ENCODE measurements around the gene KCNJ10.
A peak's percentile ranks its signal among the peaks of the same experiment; 100 is the strongest.

Gene KCNJ10

DNA sequence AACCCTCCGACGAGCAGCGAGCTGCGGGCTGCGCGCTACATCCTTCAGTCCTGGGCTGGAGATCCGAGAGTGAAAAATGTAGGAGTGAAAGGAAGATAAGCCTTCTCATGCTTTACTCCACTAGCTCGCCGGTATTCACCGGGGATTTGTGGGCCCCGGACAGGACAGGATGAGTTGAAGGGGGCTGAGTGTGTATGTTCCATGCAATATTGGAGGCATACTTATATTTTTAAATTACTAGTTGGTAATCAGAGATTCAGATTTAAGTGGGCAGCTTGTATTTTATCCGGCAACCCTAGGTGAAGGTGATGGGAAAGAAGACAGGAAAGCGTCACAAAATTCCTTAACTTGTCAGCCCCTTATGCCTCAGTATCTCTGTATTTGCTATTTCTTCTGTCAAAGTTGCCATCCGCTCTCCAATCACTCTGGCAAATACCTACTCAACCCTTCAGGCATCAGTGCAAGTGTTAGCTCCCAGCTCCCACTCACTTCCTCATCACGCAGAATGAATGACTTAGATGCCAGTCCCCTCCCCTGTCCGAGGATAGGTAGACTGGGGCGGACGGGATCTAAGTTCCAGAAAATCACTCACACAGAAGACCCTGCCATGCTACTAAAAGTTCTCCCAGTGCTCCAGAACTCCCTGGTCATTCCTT, 37.7 kb downstream of the KCNJ10 start:
- Histone ChIP-seq H3K27ac (ENCODE audit: extremely low read depth, low read depth, low read length) (no peak overlapping the region; the same call in 1 of the 2 replicates), H3K36me3 (ENCODE audit: control insufficient read depth in 2 of 2, insufficient read depth in 1 of 2, low read length in 2 of 2) (peaks cover 0 to under 1% of the 10 kb centered on the region in 2 experiments; a peak in 1 of 3 replicates), H3K4me1 (ENCODE audit: control insufficient read depth, insufficient read depth, low read length) (peaks cover 17% of the 10 kb centered on the region; the same call in 1 of the 2 replicates), H3K9me3 (ENCODE audit: control insufficient read depth, insufficient read depth, low read depth, low read length) (no peaks in the 10 kb centered on the region), H3K4me3 (ENCODE audit: low read depth, low read length) (peak overlapping the region; percentile 82)
- ChIA-PET POLR2A (interaction anchor here (0.7 to 3.6 kb wide), 3 partner anchors 25 to 890 kb away, joined by 3 to 22 read pairs (median 5); partner anchors contain the start of gene TAGLN2), CTCF (interaction anchor here (0.6 to 4.7 kb wide), 10 partner anchors 13 to 1186 kb away, joined by 3 to 49 read pairs (median 3); partner anchors contain the start of gene CASQ1)
- TF ChIP-seq ZNF473 (tag by site-specific recombination; IDR thresholded peaks at IDR 0.05) (no peak), ZNF16 (tag by site-specific recombination; IDR thresholded peaks at IDR 0.05; ENCODE audit: low read depth) (no peak), ZNF146 (tag by site-specific recombination; IDR thresholded peaks at IDR 0.05) (0 out of 2 replicates have a peak, but pooled peaks have one; percentile 3), ZNF404 (tag by site-specific recombination; IDR thresholded peaks at IDR 0.05) (no peak), ZNF211 (tag by site-specific recombination; IDR thresholded peaks at IDR 0.05; ENCODE audit: low read depth) (no peak), MZF1 (tag by site-specific recombination; IDR thresholded peaks at IDR 0.05; ENCODE audit: borderline replicate concordance) (0 out of 2 replicates have a peak, but pooled peaks have one; percentile 13), ZNF843 (tag by site-specific recombination; IDR thresholded peaks at IDR 0.05) (no peak), ZNF571 (tag by site-specific recombination; IDR thresholded peaks at IDR 0.05) (no peak), SCRT1 (tag by site-specific recombination; IDR thresholded peaks at IDR 0.05; ENCODE audit: borderline replicate concordance) (no peak), ZFP69B (tag by site-specific recombination; IDR thresholded peaks at IDR 0.05) (peak; percentile 88; the same call in 1 of the 2 replicates), ZBTB8A (tag by site-specific recombination; IDR thresholded peaks at IDR 0.05) (no peak; the same call in 1 of the 2 replicates), SCRT2 (tag by site-specific recombination; IDR thresholded peaks at IDR 0.05) (no peak), KLF9 (tag by site-specific recombination; IDR thresholded peaks at IDR 0.05; ENCODE audit: low read depth) (no peak), ZNF600 (tag by site-specific recombination; IDR thresholded peaks at IDR 0.05) (0 out of 2 replicates have a peak, but pooled peaks have one; percentile 13), ZNF561 (tag by site-specific recombination; IDR thresholded peaks at IDR 0.05; ENCODE audit: borderline replicate concordance) (no peak; the same call in 1 of the 2 replicates), ZNF132 (tag by site-specific recombination; IDR thresholded peaks at IDR 0.05; ENCODE audit: borderline replicate concordance) (no peak), ZBTB48 (tag by site-specific recombination; IDR thresholded peaks at IDR 0.05) (peak; percentile 83)
- TF ChIP-seq, protein P1, sequence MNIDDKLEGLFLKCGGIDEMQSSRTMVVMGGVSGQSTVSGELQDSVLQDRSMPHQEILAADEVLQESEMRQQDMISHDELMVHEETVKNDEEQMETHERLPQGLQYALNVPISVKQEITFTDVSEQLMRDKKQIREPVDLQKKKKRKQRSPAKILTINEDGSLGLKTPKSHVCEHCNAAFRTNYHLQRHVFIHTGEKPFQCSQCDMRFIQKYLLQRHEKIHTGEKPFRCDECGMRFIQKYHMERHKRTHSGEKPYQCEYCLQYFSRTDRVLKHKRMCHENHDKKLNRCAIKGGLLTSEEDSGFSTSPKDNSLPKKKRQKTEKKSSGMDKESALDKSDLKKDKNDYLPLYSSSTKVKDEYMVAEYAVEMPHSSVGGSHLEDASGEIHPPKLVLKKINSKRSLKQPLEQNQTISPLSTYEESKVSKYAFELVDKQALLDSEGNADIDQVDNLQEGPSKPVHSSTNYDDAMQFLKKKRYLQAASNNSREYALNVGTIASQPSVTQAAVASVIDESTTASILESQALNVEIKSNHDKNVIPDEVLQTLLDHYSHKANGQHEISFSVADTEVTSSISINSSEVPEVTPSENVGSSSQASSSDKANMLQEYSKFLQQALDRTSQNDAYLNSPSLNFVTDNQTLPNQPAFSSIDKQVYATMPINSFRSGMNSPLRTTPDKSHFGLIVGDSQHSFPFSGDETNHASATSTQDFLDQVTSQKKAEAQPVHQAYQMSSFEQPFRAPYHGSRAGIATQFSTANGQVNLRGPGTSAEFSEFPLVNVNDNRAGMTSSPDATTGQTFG (tag by site-specific recombination; IDR thresholded peaks at IDR 0.05; ENCODE audit: borderline replicate concordance) = no peak
- TF ChIP-seq, protein P2, sequence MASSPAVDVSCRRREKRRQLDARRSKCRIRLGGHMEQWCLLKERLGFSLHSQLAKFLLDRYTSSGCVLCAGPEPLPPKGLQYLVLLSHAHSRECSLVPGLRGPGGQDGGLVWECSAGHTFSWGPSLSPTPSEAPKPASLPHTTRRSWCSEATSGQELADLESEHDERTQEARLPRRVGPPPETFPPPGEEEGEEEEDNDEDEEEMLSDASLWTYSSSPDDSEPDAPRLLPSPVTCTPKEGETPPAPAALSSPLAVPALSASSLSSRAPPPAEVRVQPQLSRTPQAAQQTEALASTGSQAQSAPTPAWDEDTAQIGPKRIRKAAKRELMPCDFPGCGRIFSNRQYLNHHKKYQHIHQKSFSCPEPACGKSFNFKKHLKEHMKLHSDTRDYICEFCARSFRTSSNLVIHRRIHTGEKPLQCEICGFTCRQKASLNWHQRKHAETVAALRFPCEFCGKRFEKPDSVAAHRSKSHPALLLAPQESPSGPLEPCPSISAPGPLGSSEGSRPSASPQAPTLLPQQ (tag by site-specific recombination; IDR thresholded peaks at IDR 0.05) = peak; percentile 95
- TF ChIP-seq, protein P3, sequence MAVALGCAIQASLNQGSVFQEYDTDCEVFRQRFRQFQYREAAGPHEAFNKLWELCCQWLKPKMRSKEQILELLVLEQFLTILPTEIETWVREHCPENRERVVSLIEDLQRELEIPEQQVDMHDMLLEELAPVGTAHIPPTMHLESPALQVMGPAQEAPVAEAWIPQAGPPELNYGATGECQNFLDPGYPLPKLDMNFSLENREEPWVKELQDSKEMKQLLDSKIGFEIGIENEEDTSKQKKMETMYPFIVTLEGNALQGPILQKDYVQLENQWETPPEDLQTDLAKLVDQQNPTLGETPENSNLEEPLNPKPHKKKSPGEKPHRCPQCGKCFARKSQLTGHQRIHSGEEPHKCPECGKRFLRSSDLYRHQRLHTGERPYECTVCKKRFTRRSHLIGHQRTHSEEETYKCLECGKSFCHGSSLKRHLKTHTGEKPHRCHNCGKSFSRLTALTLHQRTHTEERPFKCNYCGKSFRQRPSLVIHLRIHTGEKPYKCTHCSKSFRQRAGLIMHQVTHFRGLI (tag by site-specific recombination; IDR thresholded peaks at IDR 0.05) = no peak
- TF ChIP-seq, protein P4, sequence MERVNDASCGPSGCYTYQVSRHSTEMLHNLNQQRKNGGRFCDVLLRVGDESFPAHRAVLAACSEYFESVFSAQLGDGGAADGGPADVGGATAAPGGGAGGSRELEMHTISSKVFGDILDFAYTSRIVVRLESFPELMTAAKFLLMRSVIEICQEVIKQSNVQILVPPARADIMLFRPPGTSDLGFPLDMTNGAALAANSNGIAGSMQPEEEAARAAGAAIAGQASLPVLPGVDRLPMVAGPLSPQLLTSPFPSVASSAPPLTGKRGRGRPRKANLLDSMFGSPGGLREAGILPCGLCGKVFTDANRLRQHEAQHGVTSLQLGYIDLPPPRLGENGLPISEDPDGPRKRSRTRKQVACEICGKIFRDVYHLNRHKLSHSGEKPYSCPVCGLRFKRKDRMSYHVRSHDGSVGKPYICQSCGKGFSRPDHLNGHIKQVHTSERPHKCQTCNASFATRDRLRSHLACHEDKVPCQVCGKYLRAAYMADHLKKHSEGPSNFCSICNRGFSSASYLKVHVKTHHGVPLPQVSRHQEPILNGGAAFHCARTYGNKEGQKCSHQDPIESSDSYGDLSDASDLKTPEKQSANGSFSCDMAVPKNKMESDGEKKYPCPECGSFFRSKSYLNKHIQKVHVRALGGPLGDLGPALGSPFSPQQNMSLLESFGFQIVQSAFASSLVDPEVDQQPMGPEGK (tag by site-specific recombination; IDR thresholded peaks at IDR 0.05) = no peak
- TF ChIP-seq, protein P5, sequence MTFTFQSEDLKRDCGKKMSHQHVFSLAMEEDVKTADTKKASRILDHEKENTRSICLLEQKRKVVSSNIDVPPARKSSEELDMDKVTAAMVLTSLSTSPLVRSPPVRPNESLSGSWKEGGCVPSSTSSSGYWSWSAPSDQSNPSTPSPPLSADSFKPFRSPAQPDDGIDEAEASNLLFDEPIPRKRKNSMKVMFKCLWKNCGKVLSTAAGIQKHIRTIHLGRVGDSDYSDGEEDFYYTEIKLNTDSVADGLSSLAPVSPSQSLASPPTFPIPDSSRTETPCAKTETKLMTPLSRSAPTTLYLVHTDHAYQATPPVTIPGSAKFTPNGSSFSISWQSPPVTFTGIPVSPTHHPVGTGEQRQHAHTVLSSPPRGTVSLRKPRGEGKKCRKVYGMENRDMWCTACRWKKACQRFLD (tag by site-specific recombination; IDR thresholded peaks at IDR 0.05) = no peak
- TF ChIP-seq, protein P6, sequence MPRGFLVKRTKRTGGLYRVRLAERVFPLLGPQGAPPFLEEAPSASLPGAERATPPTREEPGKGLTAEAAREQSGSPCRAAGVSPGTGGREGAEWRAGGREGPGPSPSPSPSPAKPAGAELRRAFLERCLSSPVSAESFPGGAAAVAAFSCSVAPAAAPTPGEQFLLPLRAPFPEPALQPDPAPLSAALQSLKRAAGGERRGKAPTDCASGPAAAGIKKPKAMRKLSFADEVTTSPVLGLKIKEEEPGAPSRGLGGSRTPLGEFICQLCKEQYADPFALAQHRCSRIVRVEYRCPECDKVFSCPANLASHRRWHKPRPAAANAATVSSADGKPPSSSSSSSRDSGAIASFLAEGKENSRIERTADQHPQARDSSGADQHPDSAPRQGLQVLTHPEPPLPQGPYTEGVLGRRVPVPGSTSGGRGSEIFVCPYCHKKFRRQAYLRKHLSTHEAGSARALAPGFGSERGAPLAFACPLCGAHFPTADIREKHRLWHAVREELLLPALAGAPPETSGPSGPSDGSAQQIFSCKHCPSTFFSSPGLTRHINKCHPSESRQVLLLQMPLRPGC (tag by site-specific recombination; IDR thresholded peaks at IDR 0.05) = no peak
